T-cell (primary cell): ENCODE measurements around the gene SYNDIG1. TPM values are rescaled to one million over a fixed set of nuclear protein-coding genes. Genes with fewer than 3 reads are reported as not detected.

Experiments used
- ATAC-seq, 4 experiments: fragments of 200-7000 bp in 3 of 4; fragments of 150-1000 bp in 1 of 4; cut with Tn5 transposase; replicated peaks in 1 of 4; 1 replicate in 3 of 4; 2 replicates in 1 of 4; pipeline ENCODE4 v1.10.0; 2021; ENCODE audit warnings: moderate library complexity in 3 of 4, mild to moderate bottlenecking in 2 of 4, moderate number of reproducible peaks in 1 of 4
- CTCF ChIA-PET, 2 donors: fragments of 300-600 bp; sonication (Branson Sonifier 250); formaldehyde crosslinking; loops; one replicate each; lab custom pipeline; 2022; ENCODE audit warnings: antibody characterized with exemption in 2 of 2; lab: Charles Lee
- POLR2A ChIA-PET, 2 donors: fragments of 300-600 bp; sonication (Branson Sonifier 250); formaldehyde crosslinking; loops; one replicate each; lab custom pipeline; 2022; ENCODE audit warnings: antibody characterized with exemption in 2 of 2; lab: Charles Lee
- DNase-seq, 35 experiments: peaks; one replicate each; pipeline versions ENCODE4 v3.0.0 to v3.0.0-alpha.2; 2013 to 2023
- H3K27ac ChIP-seq: one replicate; pipeline ENCODE4 v1.5.1; 2013; ENCODE audit warnings: low read length
- H3K27me3 ChIP-seq, 2 experiments: replicated peaks in 1 of 2; 1 replicate in 1 of 2; 2 replicates in 1 of 2; pipeline versions ENCODE4 v1.6.1 to v1.7.0; 2013; ENCODE audit warnings: low read length in 1 of 2, mixed read lengths in 1 of 2; ENCODE audit not compliant: control insufficient read depth in 2 of 2, insufficient read depth in 2 of 2; ENCODE audit errors: extremely low read depth in 1 of 2
- H3K36me3 ChIP-seq, 2 donors: 1 replicate in 1 of 2; 2 replicates in 1 of 2; pipeline versions ENCODE4 v1.6.1 to v1.7.0; 2013; ENCODE audit warnings: low read length in 1 of 2; ENCODE audit not compliant: control insufficient read depth in 2 of 2, insufficient read depth in 1 of 2; ENCODE audit errors: extremely low read depth in 1 of 2
- H3K4me1 ChIP-seq, 2 experiments: 1 replicate in 1 of 2; 2 replicates in 1 of 2; pipeline versions ENCODE4 v1.6.1 to v1.7.0; 2013; ENCODE audit warnings: low read length in 2 of 2, mixed read lengths in 1 of 2; ENCODE audit not compliant: insufficient read depth in 2 of 2, control insufficient read depth in 1 of 2; ENCODE audit errors: extremely low read depth in 1 of 2
- H3K4me3 ChIP-seq, 2 donors: 1 replicate in 1 of 2; 2 replicates in 1 of 2; pipeline versions ENCODE4 v1.5.1 to v1.7.0; 2013; ENCODE audit warnings: mild to moderate bottlenecking in 2 of 2, low read length in 1 of 2, moderate library complexity in 1 of 2; ENCODE audit not compliant: control insufficient read depth in 1 of 2; ENCODE audit errors: extremely low read depth in 1 of 2
- H3K9me3 ChIP-seq: 2 replicates; pipeline ENCODE4 v1.7.0; 2013
- H3K27ac Mint-ChIP-seq, 2 donors: one replicate each; pipeline ENCODE4 v1.8.0; 2020 to 2021; ENCODE audit warnings: mild to moderate bottlenecking in 2 of 2, mixed read lengths in 2 of 2
- H3K27me3 Mint-ChIP-seq, 2 donors: one replicate each; pipeline ENCODE4 v1.8.0; 2021 to 2022; ENCODE audit warnings: mixed read lengths in 2 of 2
- H3K36me3 Mint-ChIP-seq: one replicate; pipeline ENCODE4 v1.8.0; 2021; ENCODE audit warnings: mixed read lengths
- H3K4me1 Mint-ChIP-seq, 3 donors: one replicate each; pipeline ENCODE4 v1.8.0; 2020 to 2022; ENCODE audit warnings: mixed read lengths in 3 of 3, mild to moderate bottlenecking in 1 of 3
- H3K4me3 Mint-ChIP-seq, 3 donors: one replicate each; pipeline ENCODE4 v1.8.0; 2020 to 2022; ENCODE audit warnings: mild to moderate bottlenecking in 3 of 3, mixed read lengths in 3 of 3, moderate library complexity in 3 of 3
- H3K9me3 Mint-ChIP-seq, 3 donors: one replicate each; pipeline ENCODE4 v1.8.0; 2020 to 2022; ENCODE audit warnings: mixed read lengths in 3 of 3
- WGBS: methylation state at CpG from one replicate; pipeline ENCODE4 v1.1.5; 2013; ENCODE audit warnings: missing lambda C conversion rate; ENCODE audit not compliant: insufficient coverage; 5-methylcytosine and 5-hydroxymethylcytosine counted together
- total RNA-seq, 35 experiments: library from RNA in 6 of 35; stranded (reverse) in 6 of 35; fragments of 120-200 nt in 1 of 35; gene quantifications; one replicate each; pipeline versions ENCODE4 v1.2.1 to v1.2.4 and lab custom pipeline; 2013 to 2026

Gene SYNDIG1
- total RNA-seq, 5 donors from 2014 or later (not counting 1 experiment from before 2014, with no cell fraction given): not detected

- no peaks in the 10 kb centered on the region for H3K4me1 ChIP-seq
These were observed 139.7 kb downstream of the SYNDIG1 start for GRCh38 chr20:24608926-24609667.

DNA sequence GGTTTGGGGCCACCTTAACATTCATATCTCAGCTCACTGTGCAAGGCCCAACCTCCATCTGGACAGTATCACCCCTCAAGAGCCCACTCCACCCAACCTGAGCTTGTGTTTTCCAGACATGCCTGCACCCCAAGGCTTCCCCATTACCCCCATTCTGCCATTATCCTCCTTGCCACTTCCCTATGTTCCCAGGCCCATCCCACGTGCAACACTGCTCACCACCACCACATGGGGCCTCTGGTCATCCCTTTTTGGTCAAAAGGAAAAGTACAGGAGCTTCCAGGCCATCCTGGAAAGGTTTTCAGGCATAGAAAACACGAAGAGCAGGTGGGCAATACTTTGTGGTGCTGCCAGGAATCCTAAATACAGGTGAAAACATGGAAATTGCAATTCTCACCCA, 140.3 kb downstream of the SYNDIG1 start:
- peaks cover 0 to 29% of the 10 kb centered on the region in 2 experiments for H3K27me3 ChIP-seq
- H3K27me3 Mint-ChIP-seq: peaks cover 4 to 9% of the 10 kb centered on the region in 2 donors
- H3K27ac Mint-ChIP-seq: no peak overlapping the region
- no peak overlapping the region for H3K27ac ChIP-seq
- WGBS: 29% methylated on average over 1 of the region's 2 CpGs
- no peaks in the 10 kb centered on the region for H3K9me3 ChIP-seq
- H3K4me1 ChIP-seq: no peaks in the 10 kb centered on the region
- no peaks in the 10 kb centered on the region for H3K9me3 Mint-ChIP-seq
- H3K4me3 Mint-ChIP-seq: no peak overlapping the region
- H3K4me1 Mint-ChIP-seq: no peaks in the 10 kb centered on the region
- no peak for DNase-seq
- POLR2A ChIA-PET: no interaction called here
- H3K36me3 ChIP-seq: no peaks in the 10 kb centered on the region
- CTCF ChIA-PET: no interaction called here
- H3K36me3 Mint-ChIP-seq: no peaks in the 10 kb centered on the region
- ATAC-seq: no peak
- H3K4me3 ChIP-seq: no peak overlapping the region

More at GRCh38 chr20:24608926-24609667, 139.7 kb downstream of the SYNDIG1 start:
- no peak for ATAC-seq
- Histone ChIP-seq H3K36me3 (no peaks in the 10 kb centered on the region), H3K9me3 (no peaks in the 10 kb centered on the region), H3K27ac (no peak overlapping the region), H3K4me3 (no peak overlapping the region), H3K27me3 (peaks cover 0 to 29% of the 10 kb centered on the region in 2 experiments)
- CTCF ChIA-PET: no interaction called here
- Mint-ChIP-seq H3K27ac (no peak overlapping the region), H3K4me3 (no peak overlapping the region), H3K27me3 (peaks cover 4 to 9% of the 10 kb centered on the region in 2 donors), H3K9me3 (no peaks in the 10 kb centered on the region), H3K36me3 (no peaks in the 10 kb centered on the region), H3K4me1 (no peaks in the 10 kb centered on the region)
- POLR2A ChIA-PET: no interaction called here
- DNase-seq: no peak
- WGBS: 74% methylated on average over 4 of the region's 9 CpGs

- ATAC-seq: no peak
- no peaks in the 10 kb centered on the region for H3K36me3 Mint-ChIP-seq
- Histone ChIP-seq H3K4me3 (no peak overlapping the region), H3K4me1 (no peaks in the 10 kb centered on the region), H3K9me3 (no peaks in the 10 kb centered on the region), H3K36me3 (no peaks in the 10 kb centered on the region), H3K27ac (no peak overlapping the region), H3K27me3 (peaks cover 0 to 26% of the 10 kb centered on the region in 2 experiments)
- no peaks in the 10 kb centered on the region for H3K4me1 Mint-ChIP-seq
- ChIA-PET CTCF (no interaction called here), POLR2A (no interaction called here)
- peaks cover 4 to 9% of the 10 kb centered on the region in 2 donors for H3K27me3 Mint-ChIP-seq
- no peak overlapping the region for H3K27ac Mint-ChIP-seq
- no peak for DNase-seq
- WGBS: 81% methylated on average over 9 of the region's 16 CpGs
- H3K9me3 Mint-ChIP-seq: no peaks in the 10 kb centered on the region
- H3K4me3 Mint-ChIP-seq: no peak overlapping the region
These were observed 141.1 kb downstream of the SYNDIG1 start for GRCh38 chr20:24610341-24611115.

GRCh38 chr20:24611360-24612140, 142.1 kb downstream of the SYNDIG1 start:
- ChIA-PET POLR2A (no interaction called here), CTCF (no interaction called here)
- H3K27ac ChIP-seq: no peak overlapping the region
- ATAC-seq (no peak), DNase-seq (no peak)
- peaks cover 4 to 11% of the 10 kb centered on the region in 2 donors for H3K27me3 Mint-ChIP-seq
- H3K4me1 ChIP-seq: no peaks in the 10 kb centered on the region
- no peaks in the 10 kb centered on the region for H3K9me3 ChIP-seq
- peaks cover 0 to 28% of the 10 kb centered on the region in 2 experiments for H3K27me3 ChIP-seq
- H3K36me3 ChIP-seq: no peaks in the 10 kb centered on the region
- no peaks in the 10 kb centered on the region for H3K4me1 Mint-ChIP-seq
- 84% methylated on average over 5 of the region's 5 CpGs for WGBS
- H3K4me3 Mint-ChIP-seq: no peak overlapping the region
- no peak overlapping the region for H3K27ac Mint-ChIP-seq
- H3K9me3 Mint-ChIP-seq: no peaks in the 10 kb centered on the region
- no peaks in the 10 kb centered on the region for H3K36me3 Mint-ChIP-seq
- H3K4me3 ChIP-seq: no peak overlapping the region

DNA sequence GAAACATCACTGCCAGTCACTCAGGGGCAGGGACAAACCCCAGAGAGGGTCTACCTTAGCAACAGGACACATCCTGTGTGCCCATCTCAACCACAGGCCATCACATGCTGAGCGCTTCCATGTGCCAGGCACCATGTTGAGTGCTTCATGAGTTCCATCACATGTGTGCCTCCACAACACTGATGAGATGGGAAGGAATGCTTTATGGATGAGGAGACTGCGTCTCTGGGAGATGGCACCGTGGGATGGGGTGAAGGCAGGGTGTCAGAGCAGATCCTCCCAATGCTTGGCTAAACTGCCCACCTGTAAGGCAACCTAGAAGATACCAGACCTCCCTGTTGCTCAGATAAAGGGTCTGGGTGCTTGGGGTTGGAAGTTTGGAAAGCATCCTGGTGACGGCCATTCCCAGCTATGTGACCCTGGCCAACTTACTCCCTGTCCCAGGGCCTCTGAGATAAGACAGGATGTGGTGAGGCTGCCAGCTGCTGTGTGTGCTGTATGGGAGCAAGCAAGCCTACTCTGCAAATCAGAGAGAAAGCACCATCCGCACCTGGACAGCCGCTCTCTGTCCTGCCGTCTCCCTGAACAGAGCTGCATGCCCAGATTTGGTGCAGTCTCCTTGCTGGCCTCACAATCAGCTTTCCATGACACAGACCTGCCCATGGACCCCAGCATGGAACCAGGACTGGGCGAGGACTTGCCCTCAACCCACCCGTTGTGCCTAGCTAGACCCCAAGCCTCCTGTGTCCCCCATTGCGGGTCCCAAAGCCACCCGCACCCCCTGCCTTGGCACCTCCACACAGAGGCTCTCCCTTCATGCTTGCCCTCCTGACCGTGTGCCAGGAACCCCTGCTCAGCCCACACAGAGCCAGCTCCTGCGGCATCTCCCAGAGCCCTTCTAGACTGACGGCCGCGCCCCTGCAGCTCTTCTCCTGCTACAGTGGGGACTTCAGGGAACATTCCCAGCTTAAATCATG, 143.7 kb downstream of the SYNDIG1 start:
- 73% methylated on average over 13 of the region's 16 CpGs for WGBS
- Histone ChIP-seq H3K27me3 (peaks cover 0 to 32% of the 10 kb centered on the region in 2 experiments), H3K9me3 (no peaks in the 10 kb centered on the region), H3K4me3 (no peak overlapping the region), H3K36me3 (no peaks in the 10 kb centered on the region), H3K27ac (no peak overlapping the region), H3K4me1 (no peaks in the 10 kb centered on the region)
- Mint-ChIP-seq H3K9me3 (no peaks in the 10 kb centered on the region), H3K27ac (no peak overlapping the region), H3K36me3 (no peaks in the 10 kb centered on the region), H3K27me3 (peaks cover 7 to 13% of the 10 kb centered on the region in 2 donors), H3K4me1 (no peaks in the 10 kb centered on the region), H3K4me3 (no peak overlapping the region)
- ATAC-seq (no peak), DNase-seq (no peak)
- CTCF ChIA-PET: no interaction called here
- POLR2A ChIA-PET: no interaction called here
